GM12878 (cell line): Measurements from ENCODE around the gene POLR1F. TPM values are rescaled to one million over a fixed set of nuclear protein-coding genes. Genes with fewer than 3 reads are reported as not detected.

Experiments used
- ATAC-seq: fragments of 200-7000 bp; cut with Tn5 transposase; 3 replicates; pipeline ENCODE4 v1.9.1; 2020; ENCODE audit warnings: mild to moderate bottlenecking, moderate library complexity
- BruUV-seq: library from RNA; stranded (reverse); fragments of 400-500 nt; replicated peaks from 2 replicates; lab custom pipeline; 2021; lab: Mats Ljungman, UMichigan
- CTCF ChIA-PET: fragments of 300-600 bp; sonication (Branson Sonifier 250); formaldehyde crosslinking; extraction: SDS; loops from one replicate; lab custom pipeline; 2021; ENCODE audit warnings: inconsistent platforms; lab: Yijun Ruan, JAX
- POLR2A ChIA-PET: fragments of 350-600 bp; formaldehyde crosslinking; extraction: SDS; loops from one replicate; lab custom pipeline; 2021; ENCODE audit warnings: inconsistent platforms; lab: Charles Lee
- RAD21 ChIA-PET: fragments of 300-600 bp; sonication (Branson Sonifier 250); formaldehyde crosslinking; loops from one replicate; lab custom pipeline; 2023; ENCODE audit warnings: antibody characterized with exemption; ENCODE audit not compliant: unreplicated experiment; lab: Charles Lee
- SMC1A ChIA-PET: fragments of 300-600 bp; sonication (Branson Sonifier 250); formaldehyde crosslinking; loops from one replicate; lab custom pipeline; 2023; ENCODE audit not compliant: unreplicated experiment, uncharacterized antibody; lab: Charles Lee
- DNase-seq: peaks from one replicate; pipeline ENCODE4 v3.0.0-alpha.2; 2011; ENCODE audit warnings: low read depth, low spot score
- FAIRE-seq: peaks from 3 replicates; lab custom pipeline; 2011; peaks lifted over from hg19 to GRCh38; lab: Jason Lieb, UNC
- H2AFZ ChIP-seq: 2 replicates; pipeline ENCODE4 v1.6.0; 2011; ENCODE audit warnings: low read depth, low read length, control low read depth; ENCODE audit not compliant: control insufficient read depth
- H3K27ac ChIP-seq: 2 replicates; pipeline ENCODE4 v1.5.1; 2011; ENCODE audit warnings: control low read depth; ENCODE audit not compliant: control insufficient read depth, insufficient read depth
- H3K27me3 ChIP-seq, 2 experiments: replicated peaks in 1 of 2; 2 replicates each; pipeline versions ENCODE4 v1.6.0 to v1.6.1; 2011; ENCODE audit warnings: low read length in 1 of 2; ENCODE audit not compliant: control insufficient read depth in 2 of 2, insufficient read depth in 2 of 2
- H3K36me3 ChIP-seq, 2 experiments: 2 replicates each; pipeline ENCODE4 v1.5.1; 2011; ENCODE audit warnings: low read length in 1 of 2; ENCODE audit not compliant: control insufficient read depth in 2 of 2, insufficient read depth in 2 of 2
- H3K4me1 ChIP-seq: 2 replicates; pipeline ENCODE4 v1.6.1; 2011; ENCODE audit warnings: mild to moderate bottlenecking, low read length, moderate library complexity, mixed read lengths; ENCODE audit not compliant: control insufficient read depth, insufficient read depth
- H3K4me2 ChIP-seq: 2 replicates; pipeline ENCODE4 v1.6.0; 2011; ENCODE audit warnings: control low read depth; ENCODE audit not compliant: control insufficient read depth, insufficient read depth
- H3K4me3 ChIP-seq: fragments of 200-600 bp; sonication (generic); 2 replicates; pipeline ENCODE4 v1.5.1; 2016
- H3K79me2 ChIP-seq: 2 replicates; pipeline ENCODE4 v1.6.0; 2011; ENCODE audit warnings: low read length; ENCODE audit not compliant: control insufficient read depth, insufficient read depth
- H3K9ac ChIP-seq: 2 replicates; pipeline ENCODE4 v1.8.0; 2011; ENCODE audit warnings: low read length, control low read depth, mixed read lengths; ENCODE audit not compliant: control insufficient read depth, insufficient read depth
- H3K9me3 ChIP-seq: replicated peaks from 3 replicates; pipeline ENCODE4 v1.5.1; 2011; ENCODE audit warnings: mild to moderate bottlenecking, low read length; ENCODE audit not compliant: control insufficient read depth, insufficient read depth
- H4K20me1 ChIP-seq: 2 replicates; pipeline ENCODE4 v1.6.0; 2011; ENCODE audit not compliant: control insufficient read depth, insufficient read depth
- BRCA1 ChIP-seq: IDR thresholded peaks from 2 replicates; pipeline ENCODE4 v1.6.1; 2011; ENCODE audit warnings: low read depth, low read length, improper control_type of control experiment
- FOXM1 ChIP-seq: IDR thresholded peaks from 2 replicates; pipeline ENCODE4 v1.6.1; 2012; ENCODE audit warnings: low read depth, mild to moderate bottlenecking, inconsistent platforms, low read length, moderate library complexity
- HDAC2 ChIP-seq: fragments of 200-600 bp; sonication (generic); IDR thresholded peaks from 2 replicates; pipeline ENCODE4 v1.6.1; 2017
- IRF3 ChIP-seq: fragments of 450-650 bp; IDR thresholded peaks from 2 replicates; pipeline ENCODE4 v1.6.1; 2014; ENCODE audit warnings: mild to moderate bottlenecking
- NFIC ChIP-seq: IDR thresholded peaks from 2 replicates; pipeline ENCODE4 v1.6.1; 2012; ENCODE audit warnings: low read depth, mild to moderate bottlenecking, inconsistent platforms, low read length, moderate library complexity
- NFXL1 ChIP-seq: fragments of 450-650 bp; IDR thresholded peaks from 2 replicates; pipeline ENCODE4 v1.6.1; 2017; ENCODE audit warnings: antibody characterized with exemption, mild to moderate bottlenecking, borderline replicate concordance
- NKRF ChIP-seq: fragments of 450-650 bp; conservative IDR thresholded peaks from 2 replicates; pipeline ENCODE4 v1.6.1; 2017; ENCODE audit warnings: mild to moderate bottlenecking, moderate library complexity
- NR2F1 ChIP-seq: fragments of 450-650 bp; conservative IDR thresholded peaks from 2 replicates; pipeline ENCODE4 v1.6.1; 2017; ENCODE audit warnings: mild to moderate bottlenecking
- PRDM15 ChIP-seq: fragments of 450-650 bp; formaldehyde crosslinking; IDR thresholded peaks from 2 replicates; pipeline ENCODE4 v1.4.0; 2020; ENCODE audit warnings: mild to moderate bottlenecking, moderate library complexity
- RFX5 ChIP-seq: IDR thresholded peaks from 2 replicates; pipeline ENCODE4 v1.6.1; 2011; ENCODE audit warnings: low read depth, low read length, improper control_type of control experiment
- SIX5 ChIP-seq: IDR thresholded peaks from 2 replicates; pipeline ENCODE4 v1.6.1; 2011; ENCODE audit warnings: mild to moderate bottlenecking, low read depth, low read length, moderate library complexity; ENCODE audit not compliant: severe bottlenecking
- SMAD1 ChIP-seq: fragments of 450-650 bp; IDR thresholded peaks from 2 replicates; pipeline ENCODE4 v1.6.1; 2018; ENCODE audit warnings: mild to moderate bottlenecking, low read depth; ENCODE audit not compliant: partially characterized antibody
- SMC3 ChIP-seq: IDR thresholded peaks from 2 replicates; pipeline ENCODE4 v1.6.1; 2011; ENCODE audit warnings: low read length, improper control_type of control experiment, borderline replicate concordance
- STAT3 ChIP-seq: IDR thresholded peaks from 2 replicates; pipeline ENCODE4 v1.6.1; 2011; ENCODE audit warnings: low read depth, low read length, improper control_type of control experiment
- TARDBP ChIP-seq: IDR thresholded peaks from 2 replicates; pipeline ENCODE4 v1.6.1; 2016; ENCODE audit warnings: borderline replicate concordance
- WRNIP1 ChIP-seq: IDR thresholded peaks from 2 replicates; pipeline ENCODE4 v1.6.1; 2011; ENCODE audit warnings: low read depth, low read length, improper control_type of control experiment, borderline replicate concordance
- ZZZ3 ChIP-seq: IDR thresholded peaks from 2 replicates; pipeline ENCODE4 v1.6.1; 2011; ENCODE audit warnings: low read depth; ENCODE audit not compliant: control insufficient read depth, insufficient read length
- WGBS: methylation state at CpG from one replicate; pipeline ENCODE4 v1.1.6; 2016; ENCODE audit warnings: low lambda C conversion rate; ENCODE audit not compliant: insufficient replicate concordance, insufficient coverage; ENCODE audit errors: missing lambda C conversion rate; 5-methylcytosine and 5-hydroxymethylcytosine counted together
- in situ Hi-C: fragments of 300-500 bp; cut with MboI; formaldehyde crosslinking; loops from 9 replicates; pipeline ENCODE4 v1.14.3; 2018; ENCODE audit warnings: mixed read lengths
- intact Hi-C: fragments of 100-400 bp; cut with micrococcal nuclease; formaldehyde crosslinking; loops from one replicate; pipeline ENCODE4 v1.14.2; 2022; ENCODE audit not compliant: unreplicated experiment
- polyA plus RNA-seq, 11 experiments: library from polyadenylated mRNA; depleted of rRNA in 4 of 11; unstranded in 6 of 11; stranded (reverse) in 5 of 11; fragments of >200 nt; fragmentation: Nextera tagmentation in 4 of 11; fragmentation: Illumina TruSeq in 1 of 11; extraction: Ambion mirVana in 4 of 11; extraction: Trizol in 1 of 11; gene quantifications; 1 replicate in 1 of 11; 2 replicates in 10 of 11; pipeline versions ENCODE4 v1.2.1 to v1.2.3, GENCODE V29; 2011 to 2016; ENCODE audit warnings: inconsistent platforms in 2 of 11, missing spikeins in 2 of 11, low read depth in 1 of 11
- total RNA-seq, 4 experiments: library from RNA; depleted of rRNA in 3 of 4; stranded (reverse); fragments of >200 nt in 3 of 4; fragmentation: Illumina TruSeq in 1 of 4; extraction: Trizol in 1 of 4; gene quantifications; 2 replicates each; pipeline versions ENCODE4 v1.2.1 to v1.2.3, GENCODE V29; 2013 to 2021

The POLR1F gene
- total and polyA plus RNA-seq, 10 of the 15 experiments (the other 5 are each of a cell fraction or from before 2014, with no cell fraction given), result 16.9 to 129 (median 29.7) TPM

GRCh38 chr7:19705663-19706062 is 3.2 kb downstream of the POLR1F start:
- H3K36me3 ChIP-seq, result no peaks in the 10 kb centered on the region; a peak in 1 of 4 replicates
- H2AFZ ChIP-seq, result no peak overlapping the region
- 0 out of 2 replicates have a peak, but pooled peaks cover 3% of the 10 kb centered on the region for H3K4me1 ChIP-seq
- no peaks in the 10 kb centered on the region for H4K20me1 ChIP-seq
- POLR2A ChIA-PET, result no interaction called here
- BruUV-seq, result no TSS peak
- H3K9me3 ChIP-seq, result no peaks in the 10 kb centered on the region
- no peak overlapping the region for H3K9ac ChIP-seq
- H3K27ac ChIP-seq, result no peak overlapping the region
- H3K27me3 ChIP-seq, result no peaks in the 10 kb centered on the region
- TF ChIP-seq SIX5 (no peak), STAT3 (no peak), ZZZ3 (no peak), HDAC2 (no peak), NKRF (no peak), FOXM1 (no peak), NFIC (no peak), BRCA1 (no peak), PRDM15 (CRISPR knock-in tag) (no peak), RFX5 (no peak), WRNIP1 (no peak), SMC3 (no peak), NR2F1 (no peak), TARDBP (no peak), IRF3 (no peak), NFXL1 (no peak), SMAD1 (no peak)
- TF ChIP-seq, all 136 proteins: peak for 0
- intact Hi-C loops (loop anchor here (5.0 kb wide), 1 partner anchor 622 kb away; no protein-coding TSS in a partner anchor), in situ Hi-C loops (no loop called here)
- ATAC-seq (no peak), DNase-seq (no peak), FAIRE-seq (no peak)
- SMC1A ChIA-PET, result no interaction called here
- no peak overlapping the region for H3K4me3 ChIP-seq
- CTCF ChIA-PET, result interaction anchor here (1.2 to 1.9 kb wide), 2 partner anchors 8 to 893 kb away, joined by 3 to 11 read pairs; no protein-coding TSS in a partner anchor
- H3K79me2 ChIP-seq, result peaks cover 35% of the 10 kb centered on the region
- 96% methylated on average over 2 of the region's 2 CpGs for WGBS
- RAD21 ChIA-PET, result no interaction called here
- H3K4me2 ChIP-seq, result no peak overlapping the region
